Large intestine (tissue), 3 donors: ENCODE results near the gene CLSTN2. TPM values are rescaled to one million over a fixed set of nuclear protein-coding genes. Genes with fewer than 3 reads are reported as not detected.

Experiments used
- DNase-seq, 2 donors: peaks; one replicate each; pipeline versions ENCODE4 v3.0.0 to v3.0.0-alpha.2; 2013
- H3K27ac ChIP-seq: one replicate; pipeline ENCODE4 v1.5.1; 2013; ENCODE audit warnings: low read length
- H3K27me3 ChIP-seq: 2 replicates; pipeline ENCODE4 v1.6.1; 2013; ENCODE audit warnings: low read length; ENCODE audit not compliant: control insufficient read depth, insufficient read depth
- H3K36me3 ChIP-seq: 2 replicates; pipeline ENCODE4 v1.6.1; 2013; ENCODE audit warnings: low read length; ENCODE audit not compliant: control insufficient read depth, insufficient read depth
- H3K4me1 ChIP-seq: one replicate; pipeline ENCODE4 v1.6.1; 2013; ENCODE audit warnings: low read length; ENCODE audit not compliant: control insufficient read depth, insufficient read depth
- H3K4me3 ChIP-seq: one replicate; pipeline ENCODE4 v1.5.1; 2013; ENCODE audit warnings: low read length
- H3K9me3 ChIP-seq: one replicate; pipeline ENCODE4 v1.6.1; 2013; ENCODE audit warnings: mild to moderate bottlenecking, low read depth, low read length, moderate library complexity; ENCODE audit not compliant: control insufficient read depth
- WGBS: methylation state at CpG from one replicate; pipeline ENCODE4 v1.1.5; 2013; ENCODE audit warnings: low lambda C conversion rate; ENCODE audit not compliant: insufficient coverage; 5-methylcytosine and 5-hydroxymethylcytosine counted together
- polyA plus RNA-seq: library from polyadenylated mRNA; unstranded; fragments of 120-200 nt; gene quantifications from one replicate; pipeline ENCODE4 v1.2.1, GENCODE V29; 2013

The CLSTN2 gene
- polyA plus RNA-seq, 1 donor, result 1.8 TPM

DNA sequence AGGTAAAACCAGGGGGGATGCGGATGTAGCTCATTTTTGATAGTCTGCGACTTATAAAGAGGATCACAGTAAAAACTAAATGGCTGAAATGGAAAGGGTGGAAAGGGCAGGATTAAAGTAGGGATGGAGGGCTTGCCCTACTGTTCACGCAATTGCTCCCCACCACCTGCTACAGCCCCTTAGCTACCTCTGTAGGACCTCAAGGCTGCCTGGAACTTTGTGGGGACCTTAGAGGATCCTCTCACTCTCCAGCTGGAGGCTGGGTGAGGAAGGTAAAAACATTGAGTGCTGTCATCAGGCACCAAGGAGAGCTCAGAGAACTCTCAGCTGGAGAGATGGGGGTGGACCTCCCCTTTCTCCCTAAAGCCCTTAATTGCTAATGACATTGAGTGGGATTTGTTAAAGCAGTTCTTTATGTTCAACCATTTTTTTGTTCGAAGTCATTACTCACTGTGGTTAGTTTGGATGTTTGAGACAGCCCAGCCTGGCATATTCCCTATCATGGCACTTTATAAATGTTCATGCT lies 213.0 kb downstream of the CLSTN2 start:
- no peaks in the 10 kb centered on the region for H3K27me3 ChIP-seq
- H3K4me3 ChIP-seq, result no peak overlapping the region
- WGBS, result no CpG with 5 or more reads among the region's 4 CpGs
- H3K27ac ChIP-seq, result no peak overlapping the region
- H3K36me3 ChIP-seq, result no peaks in the 10 kb centered on the region
- DNase-seq, result peak in 1 of 2 donors; percentile 7
- H3K4me1 ChIP-seq, result no peaks in the 10 kb centered on the region
- H3K9me3 ChIP-seq, result no peaks in the 10 kb centered on the region

GRCh38 chr3:140148824-140149390 lies 213.9 kb downstream of the CLSTN2 start:
- H3K27me3 ChIP-seq, result no peaks in the 10 kb centered on the region
- no peak for DNase-seq
- no CpG with 5 or more reads among the region's 3 CpGs for WGBS
- H3K36me3 ChIP-seq, result no peaks in the 10 kb centered on the region
- H3K4me1 ChIP-seq, result no peaks in the 10 kb centered on the region
- no peak overlapping the region for H3K4me3 ChIP-seq
- no peaks in the 10 kb centered on the region for H3K9me3 ChIP-seq
- no peak overlapping the region for H3K27ac ChIP-seq

DNA sequence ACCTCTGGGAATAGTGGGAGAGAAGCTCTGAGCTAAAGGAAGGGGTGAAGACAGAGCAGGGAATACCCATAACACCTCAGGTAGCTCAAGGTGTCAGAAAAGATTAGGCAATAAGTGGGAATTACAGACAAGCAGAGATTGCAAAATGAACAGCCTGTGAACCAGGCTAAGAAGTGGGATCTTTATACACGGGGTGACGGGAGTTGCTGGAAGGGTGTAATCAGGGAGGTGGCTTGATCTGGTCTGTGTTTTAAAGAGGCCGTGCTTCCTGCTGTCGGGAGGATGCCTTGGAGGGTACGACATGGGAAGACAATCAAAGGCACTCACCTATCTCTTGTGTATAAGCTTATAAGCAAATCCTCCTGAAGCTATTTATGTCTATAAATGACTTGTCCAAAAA lies 216.3 kb downstream of the CLSTN2 start:
- Histone ChIP-seq H3K27me3 (no peaks in the 10 kb centered on the region), H3K4me1 (no peaks in the 10 kb centered on the region), H3K4me3 (no peak overlapping the region), H3K27ac (no peak overlapping the region), H3K36me3 (no peaks in the 10 kb centered on the region), H3K9me3 (no peaks in the 10 kb centered on the region)
- no peak for DNase-seq
- no CpG with 5 or more reads among the region's 5 CpGs for WGBS

GRCh38 chr3:140152851-140153639 lies 218.1 kb downstream of the CLSTN2 start:
- H3K27ac ChIP-seq, result no peak overlapping the region
- H3K9me3 ChIP-seq, result no peaks in the 10 kb centered on the region
- WGBS, result no CpG with 5 or more reads among the region's 7 CpGs
- DNase-seq, result no peak
- no peaks in the 10 kb centered on the region for H3K27me3 ChIP-seq
- no peaks in the 10 kb centered on the region for H3K4me1 ChIP-seq
- no peaks in the 10 kb centered on the region for H3K36me3 ChIP-seq
- no peak overlapping the region for H3K4me3 ChIP-seq

- H3K36me3 ChIP-seq, result no peaks in the 10 kb centered on the region
- H3K27me3 ChIP-seq, result no peaks in the 10 kb centered on the region
- no CpG with 5 or more reads among the region's 1 CpG for WGBS
Observed at GRCh38 chr3:140153736-140154135, 218.8 kb downstream of the CLSTN2 start.

GRCh38 chr3:140157161-140157560 lies 222.2 kb downstream of the CLSTN2 start:
- Histone ChIP-seq H3K4me3 (no peak overlapping the region), H3K27ac (no peak overlapping the region), H3K9me3 (no peaks in the 10 kb centered on the region), H3K4me1 (no peaks in the 10 kb centered on the region), H3K36me3 (no peaks in the 10 kb centered on the region), H3K27me3 (no peaks in the 10 kb centered on the region)
- 100% methylated on average over 1 of the region's 2 CpGs for WGBS
- DNase-seq, result no peak

More at GRCh38 chr3:140153736-140154135, 218.8 kb downstream of the CLSTN2 start:
- Histone ChIP-seq H3K27ac (no peak overlapping the region), H3K4me1 (no peaks in the 10 kb centered on the region), H3K4me3 (no peak overlapping the region), H3K9me3 (no peaks in the 10 kb centered on the region)
- DNase-seq, result no peak

DNA sequence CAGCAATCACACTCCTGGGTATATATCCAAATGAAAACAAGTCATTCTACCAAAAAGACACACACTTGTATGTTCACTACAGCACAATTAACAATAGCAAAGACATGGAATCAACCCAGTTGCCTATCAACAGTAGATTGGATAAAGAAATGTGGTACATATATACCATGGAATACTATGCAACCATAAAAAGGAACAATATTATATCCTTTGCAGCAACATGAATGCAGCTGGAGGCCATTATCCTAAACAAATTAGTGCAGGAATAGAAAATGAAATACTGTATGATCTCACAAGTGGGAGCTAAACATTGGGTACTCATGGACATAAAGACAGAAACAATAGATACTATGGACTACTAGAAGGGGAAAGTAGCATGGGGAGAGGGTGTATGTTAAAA lies 224.7 kb downstream of the CLSTN2 start:
- Histone ChIP-seq H3K27me3 (no peaks in the 10 kb centered on the region), H3K4me3 (no peak overlapping the region), H3K36me3 (no peaks in the 10 kb centered on the region), H3K9me3 (no peaks in the 10 kb centered on the region), H3K27ac (no peak overlapping the region), H3K4me1 (no peaks in the 10 kb centered on the region)
- no peak for DNase-seq

DNA sequence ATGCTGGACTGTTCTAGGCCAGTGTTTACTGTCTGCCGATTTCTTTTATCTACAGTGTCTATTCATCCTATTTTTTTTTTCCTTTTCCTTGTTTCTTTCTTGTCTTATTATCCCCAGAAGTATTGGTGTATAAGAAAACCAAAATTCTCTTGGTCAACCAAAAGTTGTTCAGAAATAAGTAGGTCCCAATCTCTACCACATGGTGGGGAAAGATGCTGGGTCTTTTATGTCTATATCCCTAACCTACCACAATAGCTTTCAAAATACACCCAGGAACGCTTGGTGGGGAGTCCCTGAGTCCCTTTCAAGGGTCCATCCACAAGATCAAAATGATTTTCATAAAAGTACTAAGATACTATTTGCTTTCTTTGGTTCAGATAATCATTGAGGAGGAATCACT lies 225.6 kb downstream of the CLSTN2 start:
- no peak for DNase-seq
- Histone ChIP-seq H3K36me3 (no peaks in the 10 kb centered on the region), H3K27me3 (no peaks in the 10 kb centered on the region), H3K4me3 (no peak overlapping the region), H3K9me3 (no peaks in the 10 kb centered on the region), H3K4me1 (no peaks in the 10 kb centered on the region), H3K27ac (no peak overlapping the region)
- 91% methylated on average over 1 of the region's 2 CpGs for WGBS

DNA sequence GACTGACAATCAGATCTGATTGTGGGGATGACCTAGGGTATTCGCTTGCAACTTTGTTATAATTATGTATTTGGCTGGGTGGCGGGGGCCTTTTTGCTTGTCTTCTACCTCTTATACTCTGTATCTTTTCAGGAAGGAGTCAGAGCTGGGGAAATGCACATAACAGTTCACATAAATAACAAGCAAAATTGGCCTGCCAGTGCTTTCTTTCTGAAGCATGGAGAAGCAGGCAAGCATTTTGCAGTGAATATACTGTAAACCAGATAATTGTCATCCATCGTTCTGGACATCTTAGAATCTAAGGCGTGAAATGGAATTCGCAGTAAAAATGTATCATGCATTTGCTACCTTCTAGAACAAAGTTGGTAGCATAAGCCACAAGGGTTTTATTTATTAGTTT lies 227.6 kb downstream of the CLSTN2 start:
- H3K27me3 ChIP-seq, result no peaks in the 10 kb centered on the region
- WGBS, result 76% methylated on average over 4 of the region's 5 CpGs

GRCh38 chr3:140163159-140163763 lies 228.3 kb downstream of the CLSTN2 start:
- Histone ChIP-seq H3K9me3 (no peaks in the 10 kb centered on the region), H3K4me3 (no peak overlapping the region), H3K4me1 (no peaks in the 10 kb centered on the region), H3K27me3 (no peaks in the 10 kb centered on the region), H3K36me3 (no peaks in the 10 kb centered on the region), H3K27ac (no peak overlapping the region)
- DNase-seq, result no peak
- WGBS, result no CpG with 5 or more reads among the region's 2 CpGs

More for the DNA sequence above, 227.6 kb downstream of the CLSTN2 start:
- no peaks in the 10 kb centered on the region for H3K4me1 ChIP-seq
- H3K27ac ChIP-seq, result no peak overlapping the region
- no peak for DNase-seq
- no peak overlapping the region for H3K4me3 ChIP-seq
- no peaks in the 10 kb centered on the region for H3K9me3 ChIP-seq
- H3K36me3 ChIP-seq, result no peaks in the 10 kb centered on the region
